DMS114 treated with DMSO at 0.1 percent for 48 hours (cell line): ENCODE measurements around the gene FMN1.

Source experiments
- DNase-seq: peaks from one replicate; lab custom pipeline; 2025; ENCODE audit not compliant: unreplicated experiment; lab: John Stamatoyannopoulos, UW

Gene FMN1

DNA sequence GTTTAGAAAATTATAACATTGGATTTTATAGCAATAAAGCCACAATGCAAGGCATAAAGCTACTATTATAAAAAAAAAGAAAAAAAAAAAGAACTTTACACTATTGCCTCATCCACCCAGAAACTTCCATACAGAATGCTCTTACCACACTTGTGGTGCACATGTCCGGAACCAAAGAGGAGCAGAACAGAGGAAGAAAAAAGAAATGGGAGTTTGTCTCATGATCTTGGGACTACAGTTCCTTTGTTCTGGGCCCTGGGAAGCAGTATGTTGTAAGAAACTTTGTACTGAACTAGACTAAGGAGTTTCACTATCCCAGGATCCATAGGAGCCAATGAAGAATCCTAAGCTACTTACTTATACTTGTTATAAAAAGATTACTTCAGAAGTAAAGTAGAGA is 36.1 kb downstream of the FMN1 start:
- DNase-seq = no peak

DNA sequence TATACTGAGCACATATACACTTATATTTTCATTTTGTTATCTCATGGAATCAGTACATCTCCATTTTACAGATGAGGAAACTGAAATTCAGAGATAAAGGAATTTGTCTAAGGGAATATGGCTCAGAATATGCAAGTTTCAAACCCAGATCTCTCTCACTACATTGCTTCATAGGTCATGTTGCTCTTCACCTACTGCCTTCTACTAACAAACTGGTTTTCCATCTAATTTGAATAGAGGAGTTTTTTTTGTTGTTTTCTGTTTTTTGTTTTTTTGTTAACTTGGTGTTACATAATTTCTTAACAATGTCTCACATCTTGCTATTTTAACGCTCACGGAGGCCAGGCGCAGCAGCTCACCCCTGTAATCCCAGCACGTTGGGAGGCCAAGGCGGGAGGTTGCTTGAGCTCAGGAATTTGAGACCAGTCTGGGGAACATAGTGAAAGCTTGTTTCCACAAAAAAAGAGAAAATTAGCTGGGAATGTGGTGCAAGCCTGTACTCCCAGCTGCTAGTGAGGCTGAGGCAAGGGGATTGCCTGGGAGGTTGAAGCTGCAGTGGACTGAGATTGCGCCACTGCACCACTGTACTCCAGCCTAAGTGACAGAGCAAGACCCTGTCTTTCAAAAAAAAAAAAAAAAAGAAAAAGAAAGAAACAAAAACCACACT is 37.0 kb downstream of the FMN1 start:
- DNase-seq = no peak

DNA sequence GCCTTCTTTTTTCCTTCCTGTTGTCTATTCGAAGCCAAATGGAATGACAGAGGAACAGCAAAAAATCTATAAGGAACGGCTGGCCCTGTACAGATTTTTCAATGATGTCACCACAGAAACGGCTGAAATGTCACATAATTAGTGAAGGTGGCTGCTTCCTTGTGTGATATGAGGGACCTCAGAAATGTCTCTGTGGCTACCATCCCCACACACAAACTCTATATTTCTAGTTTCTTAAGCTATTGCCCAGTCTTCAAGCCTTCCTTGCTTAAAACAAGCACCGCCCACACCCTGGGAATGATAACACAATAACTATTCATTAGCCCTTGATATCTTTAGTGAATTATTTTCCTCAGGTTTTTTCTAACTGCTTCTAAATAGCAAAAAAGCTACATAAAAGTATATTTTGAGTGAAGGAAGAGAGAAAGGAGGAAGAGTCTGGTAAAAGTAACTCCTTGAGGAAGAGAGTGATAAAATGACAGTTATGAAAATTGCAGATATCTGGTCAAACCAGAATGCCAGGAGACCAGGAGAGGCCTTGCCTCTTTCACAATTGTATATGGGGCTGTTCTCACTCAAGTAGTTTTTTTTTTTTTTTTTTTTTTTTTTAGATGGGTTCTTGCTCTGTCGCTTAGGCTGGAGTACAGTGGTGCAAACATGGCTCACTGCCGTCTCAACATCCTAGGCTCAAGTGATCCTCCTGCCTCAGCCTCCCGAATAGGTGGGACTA is 38.7 kb downstream of the FMN1 start:
- DNase-seq = no peak

DNA sequence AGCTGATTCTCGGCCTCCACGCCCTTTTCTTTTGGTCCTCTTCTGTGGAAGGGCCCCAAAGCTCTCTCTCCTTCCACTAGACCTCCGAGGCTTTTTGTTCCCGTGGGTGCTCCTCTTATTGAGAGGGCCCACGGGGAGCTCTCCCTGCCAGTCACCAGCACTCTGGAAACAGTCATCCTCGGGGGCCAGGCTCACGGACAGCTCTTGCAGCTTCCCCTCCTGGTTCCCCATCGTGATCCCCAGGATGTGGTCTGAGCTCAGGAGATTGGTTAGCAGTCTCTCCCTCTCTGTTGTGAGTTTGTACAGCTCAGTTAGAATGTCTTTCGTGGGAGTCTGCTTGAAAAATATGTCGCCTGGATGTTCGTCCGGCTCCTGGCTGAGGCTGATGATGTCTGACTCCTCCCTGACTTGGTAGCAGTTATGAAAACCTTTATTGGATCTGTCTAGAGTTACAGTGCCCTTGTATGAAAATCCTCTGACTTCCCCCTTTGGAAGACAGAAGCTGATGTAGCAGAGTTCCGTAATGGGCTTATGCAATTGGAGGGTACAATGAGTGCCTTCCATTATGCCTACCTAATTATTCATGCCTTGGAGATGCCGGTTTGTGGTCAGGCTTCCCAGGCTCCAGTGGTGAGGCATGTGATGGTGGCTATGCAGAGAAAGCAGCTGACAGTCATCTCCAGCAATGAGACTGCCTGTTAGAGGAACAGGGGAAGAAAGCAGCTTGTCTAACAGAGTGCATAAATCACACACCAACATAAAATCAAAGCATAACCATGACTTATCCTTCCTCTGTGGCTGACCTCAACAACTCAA is 40.0 kb downstream of the FMN1 start:
- no peak for DNase-seq

DNA sequence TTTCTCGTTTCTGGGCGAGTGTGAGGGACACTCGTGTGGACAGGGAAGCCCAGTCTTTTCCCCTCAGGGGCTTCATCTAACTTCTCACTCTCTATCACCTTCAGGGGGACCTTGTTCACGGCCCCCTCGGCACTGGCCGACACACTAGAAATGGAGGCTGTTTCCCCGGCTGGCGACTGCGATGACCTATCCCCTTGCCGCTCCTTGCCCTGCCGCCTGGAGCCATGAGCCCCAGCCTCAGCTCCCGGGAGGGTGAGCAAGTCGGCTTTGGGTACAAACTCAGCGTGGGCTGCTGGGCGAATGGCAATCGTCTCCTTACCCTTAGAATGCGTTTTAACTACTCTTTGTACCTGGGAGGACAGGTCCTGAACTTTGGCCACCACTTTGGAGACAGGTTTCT is 41.0 kb downstream of the FMN1 start:
- DNase-seq = no peak

DNA sequence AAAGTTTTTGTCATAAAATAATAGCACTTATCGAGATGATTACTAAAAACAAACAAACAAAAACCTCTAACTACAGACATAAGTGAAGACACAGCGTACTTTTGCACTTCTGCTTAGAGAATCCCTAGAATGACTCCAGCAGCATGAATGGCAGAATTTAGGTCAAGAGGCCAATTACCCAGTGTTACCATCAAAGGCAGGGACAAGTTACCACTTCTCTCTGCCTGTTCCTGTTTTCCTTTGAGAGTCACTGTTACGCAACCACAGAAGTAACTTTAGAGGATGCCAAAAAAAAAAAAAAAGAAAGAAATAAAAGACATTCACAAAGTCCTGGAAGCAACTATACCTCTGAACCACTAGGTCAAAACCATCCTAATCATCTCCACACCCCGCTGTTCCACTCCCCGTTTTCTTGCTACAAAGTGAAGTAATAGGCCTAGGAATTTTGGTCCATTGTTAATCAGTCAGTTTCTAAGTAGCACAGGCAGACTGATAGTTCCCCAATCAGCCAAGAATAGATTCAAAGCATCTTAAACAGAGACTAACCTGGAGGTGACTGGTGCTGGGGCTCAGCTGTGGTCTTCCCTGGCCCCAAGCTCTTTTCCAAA is 41.9 kb downstream of the FMN1 start:
- no peak for DNase-seq

DNA sequence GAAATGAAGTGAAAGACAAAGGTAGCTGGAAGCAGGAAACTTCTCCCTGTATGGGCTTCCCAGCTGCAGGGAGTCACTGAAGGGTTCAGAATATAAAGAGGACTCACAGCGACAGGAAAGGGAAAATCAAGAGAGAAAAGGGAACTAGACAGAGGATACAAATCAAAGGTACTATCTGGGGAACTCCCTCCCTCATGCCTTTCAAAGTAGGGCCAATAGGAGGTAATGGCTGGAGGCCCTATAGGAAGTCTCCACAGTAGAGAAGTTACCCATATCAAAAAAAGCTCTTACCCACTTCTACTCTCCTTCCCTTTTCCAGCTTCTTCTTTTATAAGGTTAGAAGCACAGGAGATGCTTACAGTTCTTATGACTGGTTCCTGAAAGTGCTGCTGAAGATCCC is 43.5 kb downstream of the FMN1 start:
- DNase-seq = no peak

DNA sequence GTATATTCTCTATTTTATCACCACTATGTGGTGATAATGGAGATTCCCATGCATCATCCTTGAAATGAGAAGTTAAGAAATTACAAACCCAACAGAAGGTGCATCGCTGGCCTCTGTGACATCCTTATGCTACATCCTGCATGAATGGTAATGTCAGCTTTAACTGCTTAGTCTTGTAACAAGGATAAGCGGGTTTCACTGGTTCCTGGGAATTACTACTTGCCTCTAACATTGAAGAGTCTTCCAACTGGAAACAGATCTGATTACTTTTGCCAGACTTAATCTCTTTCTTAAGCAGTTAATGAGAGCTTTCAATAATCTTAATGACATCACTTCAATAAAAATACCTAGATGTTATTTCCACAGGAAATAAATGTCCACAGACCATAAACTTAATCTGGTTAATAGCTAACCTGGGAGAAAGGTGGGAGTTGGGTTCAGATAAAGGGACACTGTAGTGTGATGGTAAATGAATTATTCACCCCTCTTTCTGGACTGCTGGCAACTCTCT is 44.0 kb downstream of the FMN1 start:
- DNase-seq = no peak

DNA sequence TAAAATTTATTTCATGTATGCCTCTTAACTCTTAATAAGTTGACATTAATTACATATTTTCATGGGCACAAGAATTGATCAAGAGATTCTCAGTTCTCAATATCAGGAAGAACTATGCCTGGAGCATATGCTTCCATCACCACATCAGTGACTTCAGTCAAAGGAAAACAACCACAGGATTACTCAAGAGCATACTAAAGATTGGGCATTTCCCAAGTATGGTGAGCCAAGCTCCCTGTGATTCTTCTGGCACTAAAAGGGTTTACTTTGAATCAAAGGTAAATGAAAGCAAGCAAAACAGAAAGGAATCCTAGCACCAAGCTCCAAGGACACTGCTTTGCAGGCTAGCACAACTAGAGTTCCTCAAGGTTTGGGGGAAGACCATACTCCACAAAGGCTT is 44.6 kb downstream of the FMN1 start:
- no peak for DNase-seq

DNA sequence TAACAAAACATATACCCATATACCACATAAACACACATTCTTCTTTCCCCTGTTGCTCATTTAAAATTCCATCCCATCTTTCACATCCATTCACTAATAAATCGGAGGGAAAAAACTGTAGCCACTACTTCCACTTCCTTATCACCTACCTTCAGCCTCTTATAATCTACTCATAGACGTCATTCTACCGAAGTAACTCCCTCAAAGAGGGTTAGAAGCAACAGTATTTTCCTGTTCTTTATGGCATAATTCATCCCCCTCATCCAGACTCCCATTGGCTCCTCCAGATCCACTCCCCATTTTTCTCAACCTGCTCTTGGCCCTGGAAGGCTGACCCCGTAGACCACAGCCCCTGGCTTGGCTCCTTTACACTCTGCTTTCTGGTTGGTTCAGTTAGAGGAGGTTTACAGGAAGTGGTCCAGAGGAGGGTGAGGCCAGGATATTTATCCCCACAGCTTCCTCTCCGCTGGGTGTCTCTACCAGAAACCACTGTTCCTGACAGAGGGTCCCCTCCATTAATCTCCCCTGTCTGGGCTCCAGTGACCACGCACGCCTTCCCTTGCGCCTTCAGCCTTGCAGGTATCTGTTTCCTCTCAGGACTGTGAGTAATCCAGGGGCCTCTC is 46.3 kb downstream of the FMN1 start:
- DNase-seq = no peak

DNA sequence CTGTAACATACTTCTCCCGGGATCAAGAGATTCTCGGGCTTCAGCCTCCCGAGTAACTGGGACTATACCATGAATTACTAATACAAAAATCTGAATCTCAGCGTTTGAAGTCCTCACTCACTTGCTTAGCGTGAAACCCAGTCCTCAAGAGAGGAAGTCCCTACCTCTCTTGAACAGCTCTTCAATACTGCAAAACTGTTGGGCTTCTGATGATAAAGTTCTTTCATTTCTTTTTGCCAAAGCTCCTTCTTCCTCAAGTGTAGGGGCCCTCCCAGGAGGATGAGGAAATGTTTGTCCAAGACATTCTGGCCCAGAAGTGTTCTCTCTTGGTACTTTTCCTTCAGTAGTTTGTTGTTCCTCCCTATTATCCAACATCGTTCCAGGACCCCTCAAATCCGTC is 48.5 kb downstream of the FMN1 start:
- DNase-seq = no peak

DNA sequence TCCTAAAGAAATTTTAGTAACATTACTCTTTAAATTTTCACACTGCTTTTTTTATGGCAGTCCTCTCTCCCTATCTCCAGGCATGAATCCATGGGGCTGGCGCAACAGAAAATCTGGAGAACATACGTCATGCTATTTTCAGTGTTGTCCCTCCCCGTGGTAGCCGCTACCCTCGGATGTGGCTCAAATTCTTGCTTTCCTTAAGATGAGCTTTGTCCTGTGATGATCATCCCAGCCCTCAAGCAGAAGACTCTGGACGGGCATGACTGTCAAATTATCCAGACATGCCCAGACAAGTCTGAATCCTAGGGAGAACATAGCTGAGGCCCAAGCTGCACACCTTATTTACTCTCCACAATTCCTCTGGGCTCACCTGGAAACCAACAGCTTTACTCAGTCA is 49.1 kb downstream of the FMN1 start:
- DNase-seq = no peak

DNA sequence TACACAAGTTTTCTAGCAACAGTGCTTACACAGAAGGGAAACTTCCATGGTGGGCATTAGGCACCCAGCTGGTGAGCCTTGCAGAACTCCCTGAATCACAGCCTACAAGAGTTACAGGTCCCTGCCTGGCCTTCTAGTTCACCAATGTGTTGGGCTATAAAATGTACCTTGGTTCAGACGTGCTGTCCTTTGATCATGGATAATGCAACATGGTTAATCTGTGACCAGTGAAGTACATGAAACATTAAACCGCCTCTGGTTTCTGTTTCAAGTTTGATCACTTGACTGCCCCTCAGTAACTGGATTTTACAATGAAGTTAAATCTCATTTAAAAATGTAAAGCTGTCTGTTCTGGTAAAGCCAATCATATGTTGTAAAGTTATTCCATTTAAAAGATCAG is 51.8 kb downstream of the FMN1 start:
- DNase-seq = no peak

DNA sequence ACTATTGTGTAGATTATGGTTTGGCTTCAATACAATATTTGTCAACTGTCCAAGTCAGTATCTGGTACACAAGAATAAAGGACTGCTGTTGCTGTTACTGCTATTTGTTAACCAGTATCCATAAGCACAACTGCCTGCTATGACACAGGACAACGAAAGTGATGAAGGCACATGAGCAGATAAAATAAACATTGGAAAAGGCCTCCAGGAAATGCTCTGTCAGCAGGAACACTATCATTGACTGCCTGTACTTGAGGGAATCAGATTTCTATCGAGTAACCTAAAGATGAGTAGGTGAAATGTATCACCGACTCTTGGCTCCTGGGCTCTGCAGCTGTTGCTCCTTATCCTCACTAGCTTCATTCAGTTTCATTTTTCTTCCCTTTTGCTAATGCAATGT is 56.5 kb downstream of the FMN1 start:
- no peak for DNase-seq

DNA sequence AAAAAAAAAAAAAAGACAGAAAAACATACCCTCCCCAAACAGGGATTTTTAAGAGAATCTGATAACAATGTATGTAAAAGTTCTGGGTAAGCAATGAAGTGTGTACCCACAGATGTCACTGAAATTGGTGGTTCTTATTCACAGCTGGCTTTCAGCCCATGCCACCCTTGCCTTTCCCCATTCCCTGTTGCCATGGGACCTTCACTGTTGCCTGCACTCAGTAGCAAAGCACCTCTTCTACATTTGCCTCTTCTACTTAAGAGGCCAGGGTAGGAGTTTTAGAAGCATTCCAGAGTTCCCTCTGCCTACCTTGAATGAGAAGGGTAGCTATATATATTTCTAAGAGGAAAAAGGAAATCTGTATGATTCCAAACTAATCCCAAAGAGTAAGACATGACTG is 57.4 kb downstream of the FMN1 start:
- DNase-seq = no peak

DNA sequence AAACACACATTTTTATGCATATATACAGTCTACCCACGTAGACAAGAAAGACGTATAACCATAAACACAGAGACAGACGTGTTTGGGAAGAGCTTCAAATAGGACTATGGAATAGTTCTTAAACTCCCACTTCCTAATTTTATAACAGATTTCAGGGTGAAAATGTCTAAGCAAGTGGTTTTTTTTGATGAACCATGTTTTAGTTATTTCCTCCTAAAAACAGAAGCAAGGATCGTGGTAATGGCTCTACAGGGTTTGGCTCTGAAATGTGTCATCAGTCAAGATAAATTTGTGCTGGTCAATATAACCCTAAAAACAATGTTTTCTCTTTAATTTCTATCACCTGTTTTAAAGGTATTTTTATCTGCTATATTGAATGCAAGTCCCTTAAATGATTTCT is 58.2 kb downstream of the FMN1 start:
- no peak for DNase-seq

DNA sequence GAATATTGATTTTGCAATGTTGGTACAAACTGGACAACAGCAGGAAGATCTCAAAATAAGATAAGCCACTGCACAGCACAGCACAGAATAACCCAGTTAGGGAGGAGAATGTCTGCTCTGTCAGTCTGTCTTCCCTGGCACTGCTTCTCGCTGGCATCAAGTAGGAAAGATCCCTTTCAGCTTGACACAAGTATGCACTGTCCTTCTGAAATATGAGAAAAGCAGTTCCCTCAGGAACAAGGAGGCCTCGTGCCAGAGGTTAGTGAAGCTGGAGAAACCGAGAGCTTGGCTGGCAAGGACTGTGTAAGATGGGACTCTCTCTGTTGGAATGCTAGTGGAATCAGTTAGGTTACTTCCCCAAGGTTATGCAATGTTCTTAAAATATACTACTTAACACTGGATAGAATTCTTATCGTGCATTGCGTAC is 59.1 kb downstream of the FMN1 start:
- no peak for DNase-seq

DNA sequence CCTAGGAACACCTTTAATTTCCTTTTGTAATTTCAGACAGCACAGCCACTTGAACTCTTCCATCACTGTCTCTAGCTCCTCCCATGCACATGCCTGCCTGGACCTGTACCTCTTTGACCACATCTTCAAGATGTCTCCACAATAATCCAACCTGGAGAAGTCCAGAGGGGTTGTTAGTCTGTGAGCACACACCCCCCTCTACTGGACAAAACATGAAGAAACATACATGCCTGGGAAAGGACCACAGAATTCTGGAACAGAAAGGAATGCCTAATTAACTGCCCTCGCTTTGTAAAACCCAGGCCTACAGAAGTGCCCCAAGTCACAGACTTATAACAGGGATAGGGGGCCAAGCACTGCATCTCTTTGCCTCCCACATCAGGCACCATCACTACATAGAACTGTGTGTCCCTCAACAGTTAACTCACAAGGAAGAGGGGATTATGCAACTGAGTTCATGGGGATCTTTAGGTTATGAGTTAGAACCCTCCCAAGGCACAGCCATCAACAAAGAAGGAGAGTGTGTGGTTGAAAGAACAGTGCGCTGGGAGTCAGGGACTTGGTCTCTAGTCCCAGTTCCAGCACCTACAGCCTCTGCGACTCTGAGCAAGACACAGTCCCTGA is 61.7 kb downstream of the FMN1 start:
- peak; percentile 62 for DNase-seq

DNA sequence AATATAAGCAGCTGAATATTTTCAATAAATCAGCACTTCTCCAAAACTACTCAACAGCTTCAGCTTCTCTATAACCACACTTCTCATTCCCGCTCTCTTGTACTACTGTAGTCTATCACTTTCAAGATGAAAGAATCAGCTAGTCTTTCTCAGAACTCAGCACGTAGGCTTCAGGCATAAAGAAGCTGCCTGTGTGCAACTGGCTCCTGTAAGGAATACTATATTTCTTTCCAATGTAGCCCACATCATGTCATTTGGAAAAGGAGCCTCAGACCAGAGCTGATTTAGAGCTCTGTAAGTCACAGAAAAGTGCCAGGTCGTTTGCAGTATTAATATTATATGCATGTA is 62.3 kb downstream of the FMN1 start:
- no peak for DNase-seq

DNA sequence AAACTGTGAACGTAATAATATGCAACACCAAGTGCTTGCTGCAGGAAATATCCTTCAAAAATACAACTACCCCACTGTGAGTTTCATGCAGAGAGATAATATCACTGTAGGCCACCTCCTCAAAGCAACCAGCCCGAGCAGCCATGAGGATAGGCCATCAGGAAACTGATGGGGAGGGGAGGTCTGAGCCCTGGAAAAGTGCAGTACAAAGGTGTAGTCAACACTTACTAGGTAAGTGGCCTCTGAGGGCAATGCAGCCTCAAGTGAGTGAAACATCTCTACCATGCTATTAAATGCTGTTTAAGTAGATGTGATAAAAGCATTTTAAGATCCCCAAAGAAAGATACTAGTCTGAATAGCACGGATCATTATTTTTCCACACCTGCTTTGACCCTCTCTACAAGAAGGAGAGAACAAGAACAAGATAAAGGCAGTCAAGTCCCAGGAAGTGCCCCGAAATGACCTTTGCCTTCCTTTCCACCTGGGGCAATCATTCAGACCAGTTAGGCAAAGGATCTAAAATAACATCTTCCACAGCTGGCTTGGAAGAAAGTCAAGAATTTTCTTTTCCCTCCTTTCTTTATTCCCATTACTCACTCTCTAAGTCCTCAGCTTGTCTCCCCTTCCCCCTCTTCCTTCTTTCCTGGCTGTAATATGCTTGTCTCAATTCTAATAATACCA is 62.8 kb downstream of the FMN1 start:
- no peak for DNase-seq
